ENCODE data around the gene CERS3.

CERS3 gene

DNA sequence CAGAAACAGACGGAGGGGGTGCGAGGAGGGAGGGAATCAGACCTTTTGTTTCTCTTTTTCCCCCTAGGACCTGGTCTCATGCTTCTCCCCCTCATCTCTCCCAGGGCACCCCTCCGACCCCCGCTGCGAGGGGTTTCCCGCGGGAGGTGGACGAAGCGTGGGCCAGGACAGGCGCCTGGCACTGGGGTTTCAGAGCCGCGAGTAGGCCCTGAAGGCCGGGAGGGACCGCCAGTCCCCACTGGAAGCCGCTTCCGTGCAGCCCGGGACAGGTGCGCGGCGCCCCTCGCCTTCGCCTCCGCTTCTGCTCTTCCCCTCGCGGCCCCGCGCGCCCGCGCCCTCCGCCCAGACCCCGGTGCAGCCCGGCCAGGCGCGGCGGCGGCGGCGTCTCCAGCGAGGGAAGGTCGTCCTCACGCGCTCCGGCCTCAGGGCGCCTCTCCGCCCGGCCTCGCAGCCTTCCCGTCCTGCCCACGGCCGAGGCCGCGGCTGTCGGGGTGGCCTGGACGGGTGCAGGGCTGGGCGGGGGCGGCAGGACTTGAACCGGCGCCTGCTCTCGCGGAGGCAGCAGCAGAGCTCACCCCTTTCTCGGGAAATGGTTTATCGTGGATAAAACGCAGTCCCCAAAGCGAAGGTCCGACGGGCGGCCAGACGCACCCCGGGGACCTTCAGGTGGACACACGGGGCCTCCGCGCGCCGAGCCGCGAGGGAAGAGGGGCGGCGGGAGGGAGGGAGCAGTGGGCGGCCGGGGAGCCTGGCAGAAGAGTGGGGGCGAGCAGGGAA, 155.4 kb downstream of the CERS3 start:
- DNase-seq (ENCODE audit: extremely low read depth, low read depth) = no peak
- TF ChIP-seq, protein P1, sequence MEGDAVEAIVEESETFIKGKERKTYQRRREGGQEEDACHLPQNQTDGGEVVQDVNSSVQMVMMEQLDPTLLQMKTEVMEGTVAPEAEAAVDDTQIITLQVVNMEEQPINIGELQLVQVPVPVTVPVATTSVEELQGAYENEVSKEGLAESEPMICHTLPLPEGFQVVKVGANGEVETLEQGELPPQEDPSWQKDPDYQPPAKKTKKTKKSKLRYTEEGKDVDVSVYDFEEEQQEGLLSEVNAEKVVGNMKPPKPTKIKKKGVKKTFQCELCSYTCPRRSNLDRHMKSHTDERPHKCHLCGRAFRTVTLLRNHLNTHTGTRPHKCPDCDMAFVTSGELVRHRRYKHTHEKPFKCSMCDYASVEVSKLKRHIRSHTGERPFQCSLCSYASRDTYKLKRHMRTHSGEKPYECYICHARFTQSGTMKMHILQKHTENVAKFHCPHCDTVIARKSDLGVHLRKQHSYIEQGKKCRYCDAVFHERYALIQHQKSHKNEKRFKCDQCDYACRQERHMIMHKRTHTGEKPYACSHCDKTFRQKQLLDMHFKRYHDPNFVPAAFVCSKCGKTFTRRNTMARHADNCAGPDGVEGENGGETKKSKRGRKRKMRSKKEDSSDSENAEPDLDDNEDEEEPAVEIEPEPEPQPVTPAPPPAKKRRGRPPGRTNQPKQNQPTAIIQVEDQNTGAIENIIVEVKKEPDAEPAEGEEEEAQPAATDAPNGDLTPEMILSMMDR (IDR thresholded peaks at IDR 0.05; ENCODE audit: low read depth, low read length) = no peak

DNA sequence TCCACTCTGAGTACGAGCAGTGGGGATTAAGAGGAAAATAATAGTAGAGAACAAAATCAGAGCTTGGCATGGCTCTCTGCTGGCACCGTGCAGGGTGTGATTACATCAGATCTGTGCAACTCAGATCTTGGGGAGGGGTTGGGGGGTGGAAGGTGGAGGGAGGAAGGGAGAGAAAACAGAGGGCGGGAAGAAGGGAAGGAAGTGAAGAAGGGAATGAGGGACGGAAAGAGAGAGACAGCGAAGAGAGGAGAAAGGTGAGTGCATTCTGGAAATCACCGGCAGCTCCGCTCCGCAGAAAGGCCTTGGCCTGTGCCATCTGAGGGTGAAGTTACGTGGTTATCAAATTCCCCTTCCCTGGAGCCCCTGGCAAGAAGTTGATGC, 156.0 kb downstream of the CERS3 start:
- no peak for DNase-seq (ENCODE audit: extremely low read depth, low read depth)
- TF ChIP-seq, protein P1 (IDR thresholded peaks at IDR 0.05; ENCODE audit: low read depth, low read length) = no peak

DNA sequence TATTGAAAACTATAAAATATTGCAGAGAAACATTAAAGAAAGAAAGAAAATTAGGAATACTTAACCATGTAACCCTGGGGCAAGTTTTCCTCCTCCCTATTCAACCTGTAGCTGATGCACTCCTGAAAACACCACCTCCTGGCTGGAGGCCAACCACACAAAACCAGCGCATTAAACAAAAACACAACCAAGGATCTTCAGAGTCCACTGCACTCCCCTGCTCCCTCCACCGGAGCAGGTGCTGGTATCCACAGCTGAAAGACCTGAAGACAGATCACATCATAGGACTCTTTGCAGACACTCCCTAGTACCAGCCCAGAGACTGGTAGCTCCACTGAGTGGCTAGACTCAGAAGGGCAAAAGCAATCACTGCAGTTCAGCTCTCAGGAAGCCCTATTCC, 173.4 kb downstream of the CERS3 start:
- TF ChIP-seq, protein P1 (IDR thresholded peaks at IDR 0.05; ENCODE audit: low read depth, low read length) = no peak
- no peak for DNase-seq (ENCODE audit: extremely low read depth, low read depth)

DNA sequence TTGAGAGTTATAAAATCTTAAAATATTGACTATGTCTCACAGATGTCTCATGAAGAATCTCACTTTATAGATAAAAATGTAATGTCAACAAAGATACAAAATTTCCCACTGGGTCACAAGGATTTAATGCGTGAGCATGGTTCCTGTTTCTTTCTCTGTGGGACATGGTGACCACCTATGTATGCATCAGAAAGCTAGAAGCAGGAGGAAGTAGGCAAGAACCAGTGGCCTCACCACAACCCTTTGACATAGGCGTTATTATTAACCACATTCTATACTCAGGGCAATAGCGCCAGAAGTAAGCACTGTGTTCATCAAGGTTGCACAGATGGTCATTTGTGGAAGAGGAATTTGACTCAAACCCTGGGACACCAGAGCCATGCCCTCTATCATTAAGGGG, 175.3 kb downstream of the CERS3 start:
- no peak for DNase-seq (ENCODE audit: extremely low read depth, low read depth)
- TF ChIP-seq, protein P1 (IDR thresholded peaks at IDR 0.05; ENCODE audit: low read depth, low read length) = no peak

DNA sequence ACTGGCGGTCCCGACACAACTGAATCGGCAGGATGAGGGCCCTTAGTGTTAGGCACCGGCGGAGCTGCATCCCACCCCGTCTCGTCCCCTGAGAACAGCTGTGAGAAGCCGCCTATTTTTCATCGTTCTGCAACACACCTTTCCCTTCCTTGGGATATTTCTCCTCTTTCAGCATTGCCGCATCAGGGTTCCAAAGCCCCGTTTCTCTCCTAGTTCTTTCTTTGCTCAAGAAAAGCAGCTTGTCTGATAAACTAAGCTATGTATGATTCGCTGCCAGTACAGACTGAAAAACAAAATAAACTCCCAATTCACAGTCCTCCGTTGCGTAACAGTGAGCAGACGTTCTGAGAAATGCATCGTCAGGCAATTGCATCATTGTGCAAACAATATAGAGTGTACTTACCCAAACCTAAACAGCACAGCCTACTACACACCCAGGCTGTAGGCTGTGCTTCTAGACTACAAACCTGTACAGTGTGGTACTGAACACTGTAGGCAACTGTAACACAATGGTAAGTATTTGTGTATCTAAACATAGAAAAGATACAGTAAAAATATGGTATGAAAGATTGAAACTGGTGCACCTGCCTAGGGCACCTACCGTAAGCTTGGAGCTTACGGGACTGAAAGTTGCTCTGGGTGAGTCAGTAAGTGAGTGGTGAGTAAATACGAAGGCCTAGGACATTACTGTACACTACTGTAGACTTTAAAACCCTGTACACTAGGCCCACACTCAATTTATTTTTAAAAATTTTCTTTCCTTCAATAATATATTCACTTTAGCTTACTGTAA, 178.1 kb downstream of the CERS3 start:
- TF ChIP-seq, protein P1 (IDR thresholded peaks at IDR 0.05; ENCODE audit: low read depth, low read length) = no peak
- peak; percentile 20 for DNase-seq (ENCODE audit: extremely low read depth, low read depth)
